Muscle layer of duodenum (tissue), 2 donors: ENCODE results near the gene TMEM38B.

Source experiments
- H3K27ac ChIP-seq: one replicate; pipeline ENCODE4 v1.7.0; 2013; ENCODE audit warnings: mild to moderate bottlenecking, low read length
- H3K27me3 ChIP-seq: one replicate; pipeline ENCODE4 v1.7.0; 2013; ENCODE audit warnings: low read depth, mild to moderate bottlenecking, control low read depth, low read length
- H3K36me3 ChIP-seq, 2 donors: one replicate each; pipeline ENCODE4 v1.7.0; 2013; ENCODE audit warnings: low read length in 2 of 2, control low read depth in 1 of 2, mild to moderate bottlenecking in 1 of 2; ENCODE audit not compliant: insufficient read depth in 2 of 2, control insufficient read depth in 1 of 2
- H3K4me1 ChIP-seq, 2 donors: one replicate each; pipeline ENCODE4 v1.7.0; 2013; ENCODE audit warnings: low read length in 2 of 2, mild to moderate bottlenecking in 2 of 2, control low read depth in 1 of 2, moderate library complexity in 1 of 2; ENCODE audit not compliant: insufficient read depth in 2 of 2, control insufficient read depth in 1 of 2
- H3K4me3 ChIP-seq, 2 donors: one replicate each; pipeline ENCODE4 v1.7.0; 2013; ENCODE audit warnings: low read length in 2 of 2, low read depth in 1 of 2, mild to moderate bottlenecking in 1 of 2
- H3K9me3 ChIP-seq, 2 donors: one replicate each; pipeline ENCODE4 v1.7.0; 2013; ENCODE audit warnings: low read length in 2 of 2, control low read depth in 1 of 2, mild to moderate bottlenecking in 1 of 2; ENCODE audit not compliant: control insufficient read depth in 1 of 2
- donor health status: healthy.

The TMEM38B gene

DNA sequence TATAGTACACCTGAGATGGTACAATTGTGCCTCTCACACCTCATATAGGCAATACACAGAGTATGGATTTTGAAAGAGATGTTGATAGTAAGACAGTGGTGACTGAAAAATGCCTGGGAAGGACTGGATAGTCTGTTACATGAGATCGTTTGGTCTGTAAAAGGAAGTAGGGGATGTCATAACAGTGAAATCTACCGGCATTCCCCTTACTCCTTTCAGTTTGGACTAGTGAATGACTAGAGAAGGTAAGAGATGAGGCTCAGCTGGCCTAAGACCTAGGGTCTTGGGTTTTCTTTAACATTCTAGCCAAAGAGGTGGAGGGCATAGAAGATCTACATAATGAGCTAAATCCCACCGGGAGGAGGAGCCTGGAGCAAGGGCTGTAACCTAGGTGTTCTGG lies 24.0 kb upstream of the TMEM38B start:
- H3K9me3 ChIP-seq, result no peaks in the 10 kb centered on the region
- H3K27ac ChIP-seq, result no peak overlapping the region
- no peaks in the 10 kb centered on the region for H3K27me3 ChIP-seq
- no peaks in the 10 kb centered on the region for H3K36me3 ChIP-seq
- no peak overlapping the region for H3K4me3 ChIP-seq
- H3K4me1 ChIP-seq, result no peaks in the 10 kb centered on the region

DNA sequence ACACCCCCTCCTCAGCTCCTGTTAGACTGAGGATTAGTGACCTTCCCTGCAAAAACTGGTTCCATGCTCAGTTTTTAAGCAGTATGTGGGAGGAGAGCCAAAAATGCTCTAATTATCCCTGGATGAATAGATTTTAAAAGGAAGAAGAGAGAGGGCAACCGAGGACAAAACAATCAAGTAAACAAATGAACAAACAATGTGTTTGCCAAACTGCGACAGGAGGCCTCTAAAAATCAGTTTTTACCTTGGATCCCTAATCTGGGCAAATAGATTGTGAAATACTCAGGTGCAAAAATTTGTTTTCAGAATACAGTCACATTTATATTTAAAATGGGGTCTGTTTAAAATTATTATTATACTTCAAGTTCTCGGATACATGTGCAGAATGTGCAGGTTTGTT lies 23.6 kb upstream of the TMEM38B start:
- Histone ChIP-seq H3K4me1 (no peaks in the 10 kb centered on the region), H3K27ac (no peak overlapping the region), H3K9me3 (no peaks in the 10 kb centered on the region), H3K36me3 (no peaks in the 10 kb centered on the region), H3K4me3 (no peak overlapping the region), H3K27me3 (no peaks in the 10 kb centered on the region)

DNA sequence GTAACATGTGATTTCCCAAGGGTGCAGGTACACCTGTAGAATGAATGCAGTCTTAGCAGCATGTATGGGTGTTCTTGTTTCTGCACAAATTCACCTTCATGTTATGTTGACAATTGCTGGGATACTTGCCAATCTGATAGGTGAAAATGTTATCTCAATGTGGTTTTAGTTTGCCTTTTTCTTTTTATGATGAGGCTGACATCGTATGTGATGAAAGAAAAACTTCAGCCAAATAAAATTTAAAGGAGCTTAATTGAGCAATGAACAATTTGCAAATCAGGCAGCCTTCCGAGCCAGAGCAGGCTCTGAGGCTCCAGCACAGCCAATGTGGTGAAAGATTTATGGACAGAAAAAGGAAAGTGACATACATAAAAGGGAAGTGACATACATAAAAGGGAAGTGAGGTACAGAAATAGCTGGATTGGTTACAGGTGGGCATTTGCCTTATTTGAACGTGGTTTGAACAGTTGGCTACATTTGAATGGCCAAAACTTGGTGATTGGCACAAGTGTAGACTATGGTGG lies 21.6 kb upstream of the TMEM38B start:
- H3K27ac ChIP-seq, result no peak overlapping the region
- H3K27me3 ChIP-seq, result no peaks in the 10 kb centered on the region
- no peaks in the 10 kb centered on the region for H3K36me3 ChIP-seq
- no peak overlapping the region for H3K4me3 ChIP-seq
- H3K4me1 ChIP-seq, result no peaks in the 10 kb centered on the region
- H3K9me3 ChIP-seq, result no peaks in the 10 kb centered on the region

DNA sequence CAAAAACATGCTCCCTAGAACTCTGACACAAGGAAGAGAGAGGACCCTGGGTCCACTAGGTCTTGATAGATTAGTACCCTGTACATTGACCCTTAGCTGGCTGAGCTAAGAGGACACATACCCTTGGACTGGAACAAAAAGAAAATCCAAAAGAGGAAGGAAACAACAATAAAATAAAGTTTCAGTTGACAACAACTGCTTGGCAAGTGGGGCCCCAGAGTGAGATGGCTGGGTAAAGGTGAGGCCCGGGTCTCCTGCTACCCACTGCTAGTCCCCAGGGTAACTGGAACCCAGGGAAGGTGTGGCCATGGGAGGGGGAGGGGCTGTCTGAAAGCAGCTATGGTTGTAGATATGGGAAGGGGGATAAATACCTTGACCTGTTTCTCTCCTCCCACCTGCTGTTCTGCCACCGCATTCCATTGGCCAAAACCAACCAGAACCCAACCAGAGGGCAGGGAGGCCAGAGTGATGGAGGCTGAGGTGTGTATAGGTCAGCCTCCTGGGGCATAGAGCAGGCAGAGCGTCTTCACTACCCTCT lies 20.4 kb upstream of the TMEM38B start:
- no peak overlapping the region for H3K27ac ChIP-seq

DNA sequence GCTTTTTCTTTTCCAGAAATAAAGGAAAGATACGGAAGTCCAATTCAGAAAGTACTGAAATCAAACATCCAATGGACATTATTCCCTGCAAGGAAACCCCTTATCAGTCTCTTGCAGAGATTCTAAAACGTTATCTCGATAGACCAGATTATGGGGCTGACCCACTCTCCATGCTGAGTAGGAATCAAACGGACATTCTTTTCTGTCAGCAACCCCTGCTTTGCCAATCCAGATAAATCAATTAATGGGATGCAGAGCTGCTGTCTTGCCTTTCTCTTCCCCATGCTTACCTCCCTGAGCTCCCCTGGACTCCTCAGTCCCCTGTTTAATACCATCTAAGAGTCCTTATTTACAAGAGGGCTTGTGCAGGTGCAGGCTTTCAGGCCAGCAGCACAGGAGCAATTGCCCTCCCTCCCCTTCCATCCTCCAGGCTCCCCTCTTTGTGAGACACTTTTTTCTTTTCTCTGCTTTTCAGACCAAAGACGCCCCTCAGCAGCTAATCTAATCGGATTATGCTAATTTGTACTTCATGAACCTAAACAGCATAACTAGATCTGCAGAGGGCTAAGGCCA lies 17.9 kb upstream of the TMEM38B start:
- no peak overlapping the region for H3K27ac ChIP-seq
- H3K4me1 ChIP-seq, result no peaks in the 10 kb centered on the region
- no peaks in the 10 kb centered on the region for H3K36me3 ChIP-seq
- no peaks in the 10 kb centered on the region for H3K9me3 ChIP-seq
- no peaks in the 10 kb centered on the region for H3K27me3 ChIP-seq
- no peak overlapping the region for H3K4me3 ChIP-seq

More for the DNA sequence above, 20.4 kb upstream of the TMEM38B start:
- Histone ChIP-seq H3K36me3 (no peaks in the 10 kb centered on the region), H3K9me3 (no peaks in the 10 kb centered on the region), H3K4me3 (no peak overlapping the region), H3K27me3 (no peaks in the 10 kb centered on the region), H3K4me1 (no peaks in the 10 kb centered on the region)

DNA sequence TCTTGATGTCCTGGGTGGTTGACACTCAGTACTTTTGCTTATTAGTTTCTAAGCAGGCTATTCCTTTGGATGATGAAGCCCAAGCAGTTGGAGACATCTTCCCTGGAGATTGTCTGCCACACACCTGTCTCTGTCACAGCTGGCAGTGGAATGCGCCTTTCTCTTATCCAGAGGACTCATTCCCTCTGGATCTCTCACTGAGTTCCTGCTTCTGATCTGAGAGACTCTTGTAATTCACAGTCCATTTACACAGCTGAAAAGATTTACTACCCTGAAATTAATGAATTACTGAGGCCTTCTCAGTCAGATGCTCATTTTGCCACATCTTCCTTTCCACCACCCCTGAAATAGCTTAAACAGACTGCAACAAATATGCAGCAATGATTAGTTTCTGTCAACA lies 16.2 kb upstream of the TMEM38B start:
- no peaks in the 10 kb centered on the region for H3K27me3 ChIP-seq
- H3K9me3 ChIP-seq, result no peaks in the 10 kb centered on the region
- H3K4me3 ChIP-seq, result no peak overlapping the region
- no peaks in the 10 kb centered on the region for H3K36me3 ChIP-seq
- H3K27ac ChIP-seq, result no peak overlapping the region
- no peaks in the 10 kb centered on the region for H3K4me1 ChIP-seq

DNA sequence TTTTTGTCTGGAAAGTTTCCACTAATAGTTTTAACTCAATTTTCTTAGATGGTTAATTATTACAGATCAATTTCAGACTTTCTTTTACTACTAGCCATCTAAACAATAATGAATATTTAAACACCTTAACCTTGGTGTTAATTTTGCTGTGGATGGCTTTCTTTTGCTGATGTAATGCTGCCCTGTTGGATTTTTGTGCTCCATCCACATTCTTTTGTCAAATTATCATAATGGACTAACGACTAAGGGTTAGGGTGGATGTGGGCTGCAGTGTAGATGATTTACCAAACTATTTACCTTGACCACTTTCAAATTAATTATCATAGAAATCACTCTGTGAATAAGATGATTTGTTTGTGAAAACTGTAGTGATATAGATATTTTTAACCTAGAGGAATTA lies 15.6 kb upstream of the TMEM38B start:
- Histone ChIP-seq H3K4me3 (no peak overlapping the region), H3K9me3 (no peaks in the 10 kb centered on the region), H3K4me1 (no peaks in the 10 kb centered on the region), H3K27me3 (no peaks in the 10 kb centered on the region), H3K36me3 (no peaks in the 10 kb centered on the region), H3K27ac (no peak overlapping the region)

DNA sequence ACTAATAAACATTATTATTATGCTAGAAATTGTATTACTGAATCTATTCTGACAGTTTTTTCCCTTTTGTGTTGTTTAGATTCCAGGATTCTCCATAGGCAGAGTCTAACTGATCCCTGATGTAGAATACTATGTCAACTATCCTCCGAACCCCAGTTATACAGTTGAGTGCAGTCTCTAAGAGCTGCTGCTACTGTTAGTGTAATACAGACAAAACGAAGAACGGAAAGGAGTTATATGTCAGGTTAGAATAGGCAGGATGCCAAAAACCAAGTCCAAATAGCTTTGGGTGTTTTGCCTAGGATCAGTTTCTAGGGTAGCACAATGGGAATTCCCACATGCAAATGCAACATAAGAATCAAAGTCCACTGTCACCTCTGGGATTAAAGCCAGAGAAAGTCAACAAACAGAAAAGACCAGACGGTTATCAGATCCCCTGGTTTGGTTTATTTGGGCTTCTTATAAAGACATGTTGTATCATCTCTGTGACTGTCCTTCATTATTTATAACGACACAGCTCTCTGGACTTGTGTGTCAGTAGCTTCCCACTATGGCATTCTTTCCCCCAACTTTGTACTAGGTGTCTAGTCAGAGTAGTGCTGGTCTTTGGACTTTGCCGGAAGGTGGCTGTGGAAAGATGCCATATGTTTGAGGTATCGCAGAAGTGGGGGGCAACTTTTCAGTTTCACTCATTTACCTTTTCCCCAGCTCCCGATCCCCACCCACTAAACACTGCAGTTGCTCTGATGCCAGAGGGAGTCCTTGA lies 14.9 kb upstream of the TMEM38B start:
- Histone ChIP-seq H3K27ac (no peak overlapping the region), H3K4me1 (no peaks in the 10 kb centered on the region), H3K36me3 (no peaks in the 10 kb centered on the region), H3K4me3 (no peak overlapping the region), H3K9me3 (no peaks in the 10 kb centered on the region), H3K27me3 (no peaks in the 10 kb centered on the region)

DNA sequence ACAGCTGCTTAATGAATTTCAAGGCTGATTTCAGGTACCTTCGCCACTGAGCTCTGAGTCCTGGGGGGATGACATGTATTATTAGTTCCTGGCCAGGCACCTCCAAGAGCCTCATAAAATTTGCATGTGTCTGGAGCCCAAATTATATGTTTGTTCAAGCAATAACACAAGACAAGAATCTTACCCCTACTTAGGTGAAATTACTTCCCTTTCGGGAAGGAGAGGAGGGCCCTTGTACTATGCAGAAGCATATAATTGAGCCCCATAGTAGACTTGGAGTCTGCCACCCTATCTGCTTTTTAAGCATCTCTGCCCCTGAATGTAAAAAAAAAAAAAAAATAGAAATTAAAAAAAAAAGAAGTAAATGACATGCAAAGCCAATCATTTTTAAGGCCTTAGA lies 13.0 kb upstream of the TMEM38B start:
- H3K27me3 ChIP-seq, result no peaks in the 10 kb centered on the region
- H3K27ac ChIP-seq, result no peak overlapping the region
- no peak overlapping the region for H3K4me3 ChIP-seq
- H3K36me3 ChIP-seq, result no peaks in the 10 kb centered on the region
- no peaks in the 10 kb centered on the region for H3K9me3 ChIP-seq
- no peaks in the 10 kb centered on the region for H3K4me1 ChIP-seq

DNA sequence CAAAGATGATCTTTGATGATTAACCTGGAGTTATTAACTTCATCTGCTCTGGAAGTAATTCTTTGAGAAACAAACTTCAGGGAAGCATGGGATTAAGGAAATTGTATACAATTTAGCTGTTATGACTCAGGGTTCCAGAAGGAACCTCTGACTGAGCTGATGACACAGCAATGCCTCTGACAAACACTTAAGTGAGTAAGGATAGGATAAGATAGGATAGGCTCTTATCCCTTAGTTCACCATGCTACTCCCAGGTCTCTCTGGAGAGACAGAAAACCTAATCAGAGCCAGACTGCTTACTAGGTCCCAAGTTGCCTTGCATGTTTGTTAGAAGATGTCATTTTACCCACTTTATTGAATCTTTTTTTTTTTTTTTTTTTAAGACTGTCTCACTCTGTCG lies 12.6 kb upstream of the TMEM38B start:
- H3K4me3 ChIP-seq, result no peak overlapping the region
- H3K4me1 ChIP-seq, result no peaks in the 10 kb centered on the region
- no peak overlapping the region for H3K27ac ChIP-seq
- H3K27me3 ChIP-seq, result no peaks in the 10 kb centered on the region
- H3K36me3 ChIP-seq, result no peaks in the 10 kb centered on the region
- no peaks in the 10 kb centered on the region for H3K9me3 ChIP-seq

DNA sequence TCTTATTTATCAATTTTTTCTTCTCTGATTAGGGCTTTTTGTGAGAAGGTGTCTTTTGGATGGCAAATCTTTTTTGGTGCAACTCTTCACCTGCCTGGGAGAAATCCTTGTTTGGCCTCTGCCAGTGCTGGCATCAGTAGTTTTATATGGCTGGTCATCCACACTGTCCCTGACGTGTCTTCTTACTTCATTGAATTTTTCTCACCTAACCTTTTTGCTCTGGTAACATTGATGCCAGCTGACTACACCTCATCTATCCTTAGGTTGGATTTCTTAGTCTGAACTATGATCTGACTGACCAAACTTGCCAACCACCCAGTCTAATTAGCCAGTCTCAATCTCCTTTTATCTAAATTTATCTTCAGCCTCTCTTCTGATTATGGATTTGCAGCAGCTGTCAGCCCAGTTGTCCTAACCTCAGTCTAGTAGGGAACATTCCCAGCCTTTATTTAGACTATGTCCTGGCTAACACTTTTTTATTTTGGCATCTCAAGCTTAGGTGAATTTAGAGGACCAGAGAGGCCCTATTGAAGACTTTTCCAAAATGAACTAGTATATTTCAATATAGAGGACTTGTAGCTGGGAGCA lies 10.6 kb upstream of the TMEM38B start:
- Histone ChIP-seq H3K9me3 (no peaks in the 10 kb centered on the region), H3K4me1 (no peaks in the 10 kb centered on the region), H3K27me3 (no peaks in the 10 kb centered on the region), H3K27ac (no peak overlapping the region), H3K4me3 (no peak overlapping the region), H3K36me3 (no peaks in the 10 kb centered on the region)
